GM12864 (cell line): ENCODE results near the gene RBCK1.

Source experiments
- DNase-seq: peaks from one replicate; pipeline ENCODE4 v3.0.0-alpha.2; 2011; ENCODE audit warnings: low read depth
- H3K4me3 ChIP-seq: 2 replicates; pipeline ENCODE4 v1.5.1; 2011; ENCODE audit warnings: mild to moderate bottlenecking, low read depth, low read length, control low read depth
- CTCF ChIP-seq: IDR thresholded peaks from 2 replicates; pipeline ENCODE4 v1.5.1; 2011; ENCODE audit warnings: low read depth, mild to moderate bottlenecking, moderate library complexity, low read length, control low read depth, inconsistent platforms; ENCODE audit errors: missing control alignments

Gene RBCK1

GRCh38 chr20:401682-402495 is 6.2 kb upstream of the RBCK1 start:
- no peak for TF ChIP-seq CTCF
- no peak overlapping the region for H3K4me3 ChIP-seq
- DNase-seq, result no peak

GRCh38 chr20:402496-402885 is 5.6 kb upstream of the RBCK1 start:
- no peak for DNase-seq
- TF ChIP-seq CTCF, result no peak
- H3K4me3 ChIP-seq, result no peak overlapping the region

- DNase-seq, result no peak
- TF ChIP-seq CTCF, result no peak
- H3K4me3 ChIP-seq, result no peak overlapping the region
Measured at GRCh38 chr20:402898-403581, 5.1 kb upstream of the RBCK1 start.

GRCh38 chr20:403582-403957 is 4.5 kb upstream of the RBCK1 start:
- H3K4me3 ChIP-seq, result no peak overlapping the region
- no peak for DNase-seq
- TF ChIP-seq CTCF, result no peak

- TF ChIP-seq CTCF, result no peak
- no peak overlapping the region for H3K4me3 ChIP-seq
- DNase-seq, result no peak
Measured at GRCh38 chr20:404088-404487, 4.0 kb upstream of the RBCK1 start.

GRCh38 chr20:406200-407132 is 1.6 kb upstream of the RBCK1 start:
- no peak for TF ChIP-seq CTCF
- DNase-seq, result no peak
- peak overlapping the region; percentile 61; the same call in 1 of the 2 replicates for H3K4me3 ChIP-seq
